Measurements from ENCODE around the gene STX16.

STX16 gene

DNA sequence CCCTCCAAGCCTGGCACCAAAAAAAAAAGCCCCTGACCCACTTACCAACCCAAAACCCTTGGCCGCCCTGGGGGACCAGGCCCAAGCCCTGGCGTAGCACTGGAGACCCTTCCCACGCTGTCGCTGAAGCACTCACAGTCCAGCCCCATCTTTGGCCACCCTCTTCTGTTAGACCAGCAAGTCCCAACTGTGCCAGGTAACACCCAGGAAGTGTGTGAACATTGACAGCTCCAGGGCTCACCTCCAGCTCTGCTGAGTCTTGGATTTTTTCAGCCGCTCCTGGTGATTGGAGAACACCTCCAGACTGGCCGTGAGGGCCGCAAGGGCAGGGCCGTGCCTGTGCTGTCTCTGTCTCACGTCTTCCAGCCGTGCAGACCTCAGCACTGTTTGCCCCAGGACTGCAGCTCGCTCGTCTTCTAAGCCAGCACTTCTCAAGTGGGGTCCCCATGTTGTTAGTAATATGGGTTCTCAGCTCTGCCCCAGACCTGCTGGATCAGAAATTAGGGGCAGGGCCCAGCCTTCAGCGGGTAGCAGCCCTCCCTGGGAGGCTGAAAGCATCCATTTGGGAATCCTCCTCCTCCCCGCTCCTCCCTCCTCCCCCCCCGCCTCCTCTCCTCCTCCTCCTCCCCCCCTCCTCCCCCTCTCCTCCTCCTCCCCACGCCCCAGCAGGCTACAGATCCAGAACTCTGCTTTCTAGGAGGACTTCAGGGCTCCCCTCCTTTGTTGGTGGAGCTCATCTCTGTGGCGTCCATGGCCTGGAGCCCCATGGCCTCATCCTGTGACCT, 59.6 kb downstream of the STX16 start:
- no peak for DNase-seq (ENCODE audit: low read depth)

DNA sequence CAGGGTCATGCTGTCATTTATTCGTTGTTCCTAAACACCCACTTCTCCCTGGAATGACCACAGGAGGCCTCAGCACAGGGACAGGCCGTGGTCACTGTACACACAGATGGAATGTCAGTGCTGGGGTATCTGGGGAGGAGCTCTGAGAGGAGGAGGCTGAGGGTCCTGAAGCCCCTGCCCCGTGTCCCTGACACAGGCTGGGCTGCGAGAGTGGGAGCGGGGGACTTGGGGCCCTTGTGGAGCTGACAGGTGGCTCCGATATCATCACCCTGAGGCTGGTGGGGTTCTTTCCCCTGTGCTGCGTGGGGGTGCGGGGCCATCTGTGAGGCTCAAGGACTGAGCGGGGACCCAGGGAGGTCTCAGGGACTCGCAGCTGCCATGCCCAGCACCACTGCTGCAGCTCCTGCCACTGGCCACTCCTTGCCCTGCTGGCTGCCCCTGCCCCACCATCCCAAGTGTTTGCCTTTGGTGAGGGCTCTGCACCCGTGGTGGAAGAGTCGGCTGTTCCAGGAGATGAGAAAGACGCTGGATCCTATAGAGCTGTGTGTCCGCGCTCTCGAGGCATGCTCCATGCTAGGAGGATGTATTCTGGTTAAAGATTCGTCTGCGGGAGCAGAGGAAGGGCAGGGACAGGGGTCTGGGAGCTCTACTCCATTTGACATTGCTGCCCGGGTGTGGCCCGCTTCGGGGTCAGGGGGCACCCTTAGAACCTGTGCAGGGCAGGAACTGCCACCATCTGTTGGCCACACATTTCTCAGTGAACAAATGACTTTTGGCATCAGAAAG, 60.4 kb downstream of the STX16 start:
- no peak for DNase-seq (ENCODE audit: low read depth)

DNA sequence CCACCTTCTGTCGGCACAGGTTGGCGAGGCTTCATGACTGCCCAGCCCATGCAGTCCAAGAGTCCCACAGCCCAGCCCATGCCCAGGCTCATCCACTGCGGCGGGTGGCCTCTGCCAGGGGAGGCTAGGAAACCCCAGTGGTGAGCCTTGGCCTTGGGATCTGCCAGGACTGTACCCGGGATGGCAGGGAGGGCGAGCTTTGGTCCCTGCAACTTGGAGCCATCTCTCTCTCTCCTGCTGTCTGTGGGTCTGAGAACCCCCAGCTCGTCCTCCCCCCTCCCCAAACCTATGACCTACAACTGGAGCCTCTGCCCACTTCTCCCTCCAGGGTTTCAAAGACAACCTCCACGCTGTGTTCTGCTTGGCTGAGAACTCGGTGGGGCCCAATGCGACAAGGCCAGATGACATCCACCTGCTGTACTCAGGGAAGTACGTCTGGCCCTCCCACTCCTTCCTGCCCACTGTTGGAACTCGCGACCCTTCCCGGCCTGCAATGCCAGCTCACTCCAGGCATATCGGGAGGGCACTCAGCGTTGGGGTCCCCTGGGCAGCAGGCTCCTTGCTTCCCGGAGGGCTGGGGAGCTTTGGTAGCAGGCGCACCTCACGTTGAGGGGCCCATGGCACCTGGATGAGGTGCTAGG, 61.2 kb downstream of the STX16 start:
- DNase-seq (ENCODE audit: low read depth): no peak

DNA sequence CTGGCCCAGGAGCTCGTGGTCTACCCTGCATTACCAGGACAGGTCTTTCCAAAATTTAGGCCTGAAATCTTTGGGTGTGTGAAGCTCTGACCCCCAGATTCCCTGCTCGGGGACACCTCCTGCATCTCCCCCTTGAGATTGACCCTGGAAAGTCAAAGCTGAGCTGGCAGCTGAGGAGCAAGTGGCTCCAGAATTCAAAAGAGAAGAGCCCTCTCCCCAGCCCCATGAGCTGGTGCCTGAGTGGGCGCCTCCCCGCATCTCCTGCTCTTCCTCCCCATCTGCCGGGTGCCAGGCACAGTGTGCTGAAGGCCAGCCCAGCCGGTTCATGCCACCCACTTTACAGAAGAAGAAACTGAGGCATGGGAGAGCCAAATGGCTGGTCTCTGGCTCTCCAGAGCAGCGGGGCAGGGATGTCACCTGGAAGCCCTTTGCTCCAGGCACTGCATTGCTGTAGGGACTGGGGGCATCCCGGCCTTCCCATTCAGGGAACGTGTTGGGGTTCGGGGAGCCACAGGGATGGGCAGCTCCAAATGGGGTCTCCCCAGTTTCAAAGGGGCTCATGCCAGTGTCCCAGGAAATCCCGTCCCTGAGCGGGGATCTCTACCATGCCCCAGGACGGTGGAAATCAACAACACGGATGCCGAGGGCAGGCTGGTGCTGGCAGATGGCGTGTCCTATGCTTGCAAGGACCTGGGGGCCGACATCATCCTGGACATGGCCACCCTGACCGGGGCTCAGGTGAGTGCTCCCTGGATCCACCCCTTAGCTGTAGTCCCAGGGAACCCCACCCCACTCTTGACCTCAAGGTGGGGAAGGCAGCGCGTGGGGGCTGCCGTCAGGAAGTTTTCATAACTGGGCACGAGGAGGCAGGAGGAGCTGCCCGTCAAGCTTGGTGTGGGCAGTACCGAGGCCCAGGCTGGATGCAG, 62.0 kb downstream of the STX16 start:
- no peak for DNase-seq (ENCODE audit: low read depth)

DNA sequence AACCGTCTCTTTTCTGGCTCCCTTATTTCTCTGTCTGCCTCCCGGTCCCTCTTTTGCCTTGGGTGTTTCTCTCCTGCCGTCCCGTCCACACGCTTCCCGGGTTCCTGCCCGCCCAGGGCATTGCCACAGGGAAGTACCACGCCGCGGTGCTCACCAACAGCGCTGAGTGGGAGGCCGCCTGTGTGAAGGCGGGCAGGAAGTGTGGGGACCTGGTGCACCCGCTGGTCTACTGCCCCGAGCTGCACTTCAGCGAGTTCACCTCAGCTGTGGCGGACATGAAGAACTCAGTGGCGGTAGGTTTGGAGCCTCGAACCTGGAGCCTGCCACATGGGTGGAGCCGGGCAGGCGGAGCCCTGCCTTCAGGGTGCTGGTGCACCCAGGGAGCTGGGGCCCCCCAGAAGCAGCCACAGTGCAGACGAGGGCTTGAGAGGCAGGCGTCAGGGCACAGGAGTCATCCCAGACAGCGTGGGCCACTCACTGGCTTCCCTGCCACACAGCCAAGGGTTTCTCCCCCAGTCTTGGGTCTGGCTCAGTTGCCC, 62.8 kb downstream of the STX16 start:
- DNase-seq (ENCODE audit: low read depth): no peak

DNA sequence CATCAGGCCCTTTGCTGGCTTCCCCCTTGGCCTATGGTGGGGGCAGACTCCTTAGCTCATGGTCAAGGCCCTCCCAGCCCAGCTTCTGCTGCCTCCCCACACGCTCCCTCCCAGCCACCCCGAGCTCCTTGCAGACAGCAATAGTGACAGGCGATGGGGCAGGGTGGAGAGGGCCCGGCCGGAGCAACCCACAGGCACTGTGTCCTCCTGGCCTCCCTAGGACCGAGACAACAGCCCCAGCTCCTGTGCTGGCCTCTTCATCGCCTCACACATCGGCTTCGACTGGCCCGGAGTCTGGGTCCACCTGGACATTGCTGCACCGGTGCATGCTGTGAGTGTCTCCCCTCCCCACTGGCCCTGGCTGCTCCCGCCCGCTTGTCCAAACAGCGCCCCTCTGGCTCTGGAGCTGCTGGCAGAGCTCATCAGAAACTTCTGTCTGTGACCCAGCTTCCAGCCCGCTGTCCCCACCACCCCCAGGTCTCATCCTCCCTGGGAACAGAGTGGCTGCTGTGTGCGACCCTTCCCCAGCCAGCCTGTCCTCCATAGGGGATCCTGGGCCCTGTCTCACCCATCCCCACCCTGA, 63.3 kb downstream of the STX16 start:
- no peak for DNase-seq (ENCODE audit: low read depth)

DNA sequence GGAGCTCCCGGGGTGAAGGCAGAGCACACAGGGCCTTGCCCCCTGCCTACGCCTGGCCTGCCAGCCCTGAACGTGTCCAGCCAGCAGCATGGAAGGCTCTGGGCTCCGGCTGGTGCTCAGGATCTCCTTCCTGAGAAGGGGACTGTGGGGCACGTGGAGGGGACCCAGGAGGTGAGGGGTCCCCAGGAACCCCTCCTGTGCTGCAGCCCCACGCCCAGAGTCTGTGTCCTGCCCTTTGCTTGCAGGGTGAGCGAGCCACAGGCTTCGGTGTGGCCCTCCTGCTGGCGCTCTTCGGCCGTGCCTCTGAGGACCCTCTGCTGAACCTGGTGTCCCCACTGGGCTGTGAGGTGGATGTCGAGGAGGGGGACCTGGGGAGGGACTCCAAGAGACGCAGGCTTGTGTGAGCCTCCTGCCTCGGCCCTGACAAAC, 63.9 kb downstream of the STX16 start:
- DNase-seq (ENCODE audit: low read depth): no peak

DNA sequence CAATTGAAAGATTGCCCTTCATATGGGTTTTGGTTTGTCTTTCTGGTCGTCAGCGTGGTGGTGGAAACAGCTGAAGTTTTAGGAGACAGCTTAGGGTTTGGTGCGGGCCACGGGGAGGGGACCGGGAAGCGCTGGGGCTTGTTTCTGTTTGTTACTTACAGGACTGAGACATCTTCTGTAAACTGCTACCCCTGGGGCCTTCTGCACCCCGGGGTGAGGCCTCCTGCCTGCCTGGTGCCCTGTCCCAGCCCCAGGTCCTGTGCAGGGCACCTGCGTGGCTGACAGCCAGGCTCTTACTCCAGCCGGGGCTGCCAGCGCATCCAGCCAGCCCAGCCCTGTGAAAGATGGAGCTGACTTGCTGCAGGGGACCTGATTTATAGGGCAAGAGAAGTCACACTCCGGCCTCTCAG, 64.3 kb downstream of the STX16 start:
- no peak for DNase-seq (ENCODE audit: low read depth)

DNA sequence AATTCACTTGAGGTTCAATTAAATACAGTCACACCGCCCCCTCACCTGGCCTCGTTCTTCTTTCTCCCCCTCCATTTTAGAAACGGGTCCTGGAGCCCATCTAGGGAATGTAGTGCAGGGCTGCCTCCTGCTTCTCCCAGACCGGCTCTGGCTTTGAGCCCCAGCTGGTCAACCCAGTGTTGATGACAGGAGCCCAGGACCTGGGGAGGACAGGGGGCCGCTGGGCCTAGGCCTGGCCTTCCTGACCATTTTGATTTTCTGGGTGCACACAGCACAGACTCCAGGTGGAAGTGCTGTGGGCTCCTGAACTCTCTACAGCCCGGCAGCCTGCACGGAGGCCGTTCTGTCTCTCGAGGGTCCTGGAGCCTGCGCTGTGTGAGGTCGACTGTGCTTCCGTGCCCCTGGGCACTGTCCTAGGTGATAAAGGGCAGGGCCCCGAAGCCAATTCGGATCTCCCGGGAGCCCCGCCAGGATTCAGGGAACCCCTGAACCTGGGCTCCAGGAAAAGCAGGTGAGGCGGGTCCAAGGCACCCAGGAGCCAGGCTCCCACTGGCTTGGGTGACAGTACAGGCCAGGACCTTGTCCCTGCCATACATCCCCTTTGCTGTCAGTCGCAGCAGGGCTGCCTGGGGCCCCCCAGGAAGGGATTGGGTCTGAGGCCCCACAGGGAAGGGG, 64.9 kb downstream of the STX16 start:
- DNase-seq (ENCODE audit: low read depth): no peak

DNA sequence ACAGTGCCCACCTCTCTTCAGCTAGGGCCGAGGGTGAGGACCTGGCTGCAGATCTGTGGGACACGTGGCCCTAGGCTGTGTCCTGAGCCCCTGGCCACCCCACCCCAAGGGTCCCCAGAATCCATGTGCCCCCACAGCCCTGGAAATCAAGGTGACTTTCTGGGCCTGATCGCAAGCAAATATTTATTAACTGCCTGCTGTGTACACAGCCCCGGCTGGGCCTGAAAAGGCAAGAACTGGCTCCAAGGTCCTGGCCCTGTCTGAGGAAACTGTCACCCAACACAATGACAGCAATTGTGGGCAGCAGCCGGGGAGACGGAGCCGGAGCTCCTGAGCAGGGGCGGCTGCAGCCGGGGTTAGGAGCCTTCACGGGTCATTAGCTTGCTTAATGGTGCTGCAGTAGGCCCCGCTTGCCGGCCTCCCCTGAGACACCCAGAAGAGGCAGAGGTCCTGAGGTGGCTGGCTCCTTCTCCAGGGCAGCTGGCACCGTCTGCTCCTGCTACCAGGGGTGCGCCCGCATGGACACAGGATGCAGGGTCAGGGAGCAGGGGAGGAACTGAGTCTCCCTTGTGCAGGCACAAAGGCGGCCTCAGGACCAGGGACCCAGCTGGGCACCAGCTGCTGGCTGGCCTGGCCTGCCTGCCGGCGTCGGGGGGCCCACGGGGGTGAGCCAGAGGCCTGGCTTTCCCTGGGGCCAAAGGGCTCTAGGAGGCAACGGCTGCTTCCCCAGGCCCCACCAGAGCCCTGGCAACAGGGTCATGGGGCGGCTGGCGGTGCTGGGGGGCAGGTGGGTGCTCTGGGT, 65.6 kb downstream of the STX16 start:
- no peak for DNase-seq (ENCODE audit: low read depth)

DNA sequence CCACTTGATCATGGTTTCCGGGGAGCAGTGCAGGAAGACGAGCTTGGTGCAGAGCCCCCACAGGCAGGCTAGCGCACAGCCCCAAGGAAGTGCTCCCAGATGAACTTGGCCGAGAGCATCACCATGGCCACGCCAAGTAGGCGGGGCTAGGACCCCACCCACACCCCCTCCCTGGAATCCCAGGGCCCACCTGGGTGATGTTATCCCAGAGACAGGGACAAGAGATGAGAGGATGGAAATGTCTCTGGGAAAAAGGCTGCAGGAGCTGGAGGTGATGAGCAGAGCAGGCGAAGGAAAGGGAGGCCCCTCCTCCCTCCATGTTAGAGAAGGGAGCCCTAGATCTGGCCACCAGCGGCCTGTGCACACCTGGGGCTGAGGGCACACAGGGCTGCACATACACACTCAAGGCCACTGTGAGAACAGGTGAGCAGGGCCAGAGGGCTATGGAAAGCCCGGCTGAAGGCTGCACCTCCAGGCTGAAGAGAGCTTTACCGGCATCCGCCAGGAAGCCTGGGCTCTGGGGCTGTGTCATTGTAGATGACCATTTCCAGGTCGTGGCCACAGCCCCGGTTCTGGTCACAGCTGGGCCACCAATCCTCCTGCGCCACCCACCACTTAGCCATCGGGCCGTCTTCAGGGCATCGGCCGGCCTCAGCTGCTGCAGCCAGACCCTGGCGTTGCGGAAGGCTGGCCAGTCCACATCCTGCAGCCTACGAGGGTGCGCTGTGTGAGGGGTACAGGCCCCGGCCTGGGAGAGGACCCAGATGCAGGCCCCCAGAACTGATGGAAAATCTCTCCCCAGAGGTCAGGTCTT, 66.4 kb downstream of the STX16 start:
- DNase-seq (ENCODE audit: low read depth): no peak

DNA sequence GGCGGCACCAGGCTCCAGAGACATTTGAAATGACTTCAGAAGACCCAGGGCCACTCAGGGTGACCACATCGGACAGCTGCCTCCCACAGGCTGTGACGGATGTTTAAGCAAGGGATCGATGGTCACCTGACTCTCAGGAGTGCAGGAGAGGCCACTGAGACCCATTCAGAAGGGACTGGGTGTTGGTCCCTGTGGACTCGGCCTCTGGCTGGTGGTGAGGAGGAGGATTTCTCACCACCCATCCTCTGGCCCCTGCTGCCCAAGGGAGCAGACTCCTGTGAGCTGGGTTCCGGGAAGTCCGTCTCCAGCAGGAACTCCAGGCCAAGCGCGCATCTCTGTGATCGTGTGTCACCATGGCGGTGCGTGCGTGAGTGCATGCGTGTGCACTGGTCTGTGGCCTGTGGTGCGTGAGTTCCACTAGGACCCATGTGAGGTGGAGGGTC, 67.1 kb downstream of the STX16 start:
- DNase-seq (ENCODE audit: low read depth): no peak

DNA sequence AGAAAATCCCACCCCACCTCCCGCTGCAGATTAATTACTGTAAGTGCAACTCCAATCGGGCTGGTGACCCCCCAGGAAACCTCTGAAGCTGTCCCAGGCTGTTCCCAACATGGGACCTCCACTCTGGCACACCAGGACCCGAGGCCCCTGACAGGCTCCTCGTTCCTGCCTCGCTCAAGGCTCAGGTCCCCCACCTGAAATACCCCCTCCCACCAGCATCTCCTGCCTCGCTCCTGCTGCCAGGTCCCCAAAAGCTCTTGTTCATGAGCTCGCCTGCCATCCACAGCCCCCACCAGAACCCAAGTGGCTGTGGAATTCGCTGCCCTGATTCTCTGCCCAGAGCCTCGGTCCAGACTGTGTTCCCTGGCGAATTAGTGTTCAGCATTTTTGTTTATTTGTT, 67.6 kb downstream of the STX16 start:
- DNase-seq (ENCODE audit: low read depth): no peak

DNA sequence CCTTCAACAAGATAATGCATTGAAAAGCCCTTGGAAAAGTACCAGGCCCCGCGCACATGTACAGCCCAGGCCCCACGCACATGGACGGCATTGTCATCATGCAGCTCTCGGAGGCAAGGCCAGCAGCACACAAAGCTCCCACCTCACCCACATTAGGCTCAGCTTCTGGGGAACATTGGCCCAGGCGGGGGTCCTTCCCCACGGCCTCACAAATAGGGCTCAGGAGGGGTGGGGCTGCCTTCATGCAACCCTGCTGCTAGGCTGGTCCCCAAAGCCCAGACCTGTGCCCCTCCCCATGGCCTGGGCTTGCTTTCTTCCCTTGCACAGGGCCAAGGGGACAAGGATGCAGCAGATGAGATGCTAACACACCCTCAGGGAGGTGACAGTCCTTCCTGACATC, 68.2 kb downstream of the STX16 start:
- no peak for DNase-seq (ENCODE audit: low read depth)

DNA sequence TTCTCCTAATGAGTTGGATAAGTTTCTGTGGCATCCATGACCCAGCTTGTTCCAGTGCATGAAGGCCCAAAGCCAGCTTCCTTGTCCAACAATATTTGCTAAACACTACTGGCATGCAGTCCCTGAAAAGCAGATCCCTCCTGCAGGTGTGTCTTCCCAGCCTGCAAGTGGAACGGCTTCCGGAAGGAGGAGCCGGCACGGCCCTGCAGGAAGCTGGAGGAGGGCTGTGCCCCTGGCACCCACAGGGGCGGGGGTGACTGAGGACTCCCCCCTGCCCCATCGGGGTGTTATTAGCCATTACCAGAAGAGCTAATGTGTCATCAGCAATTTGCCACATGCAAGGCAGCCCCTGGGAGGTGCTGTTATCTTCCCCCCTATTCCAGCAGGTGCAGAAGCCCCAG, 68.9 kb downstream of the STX16 start:
- DNase-seq (ENCODE audit: low read depth): no peak

DNA sequence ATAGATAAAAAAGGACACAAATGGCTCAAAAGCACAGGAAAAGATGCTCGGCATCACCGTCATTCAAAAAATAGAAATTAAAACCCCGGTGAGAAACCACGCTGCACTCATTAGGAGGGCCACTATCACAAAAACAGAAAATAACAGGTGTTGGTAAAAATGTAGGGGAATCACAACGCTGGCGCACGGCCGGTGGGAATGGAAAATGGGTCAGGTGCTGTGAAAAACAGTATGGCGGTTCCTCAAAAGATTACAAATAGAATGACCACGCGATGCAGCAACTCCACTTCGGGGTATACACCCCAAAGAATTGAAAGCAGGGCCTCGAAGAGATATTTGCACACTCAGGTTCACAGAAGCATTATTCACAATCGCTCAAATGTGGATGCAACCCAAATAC, 69.8 kb downstream of the STX16 start:
- DNase-seq (ENCODE audit: low read depth): no peak

DNA sequence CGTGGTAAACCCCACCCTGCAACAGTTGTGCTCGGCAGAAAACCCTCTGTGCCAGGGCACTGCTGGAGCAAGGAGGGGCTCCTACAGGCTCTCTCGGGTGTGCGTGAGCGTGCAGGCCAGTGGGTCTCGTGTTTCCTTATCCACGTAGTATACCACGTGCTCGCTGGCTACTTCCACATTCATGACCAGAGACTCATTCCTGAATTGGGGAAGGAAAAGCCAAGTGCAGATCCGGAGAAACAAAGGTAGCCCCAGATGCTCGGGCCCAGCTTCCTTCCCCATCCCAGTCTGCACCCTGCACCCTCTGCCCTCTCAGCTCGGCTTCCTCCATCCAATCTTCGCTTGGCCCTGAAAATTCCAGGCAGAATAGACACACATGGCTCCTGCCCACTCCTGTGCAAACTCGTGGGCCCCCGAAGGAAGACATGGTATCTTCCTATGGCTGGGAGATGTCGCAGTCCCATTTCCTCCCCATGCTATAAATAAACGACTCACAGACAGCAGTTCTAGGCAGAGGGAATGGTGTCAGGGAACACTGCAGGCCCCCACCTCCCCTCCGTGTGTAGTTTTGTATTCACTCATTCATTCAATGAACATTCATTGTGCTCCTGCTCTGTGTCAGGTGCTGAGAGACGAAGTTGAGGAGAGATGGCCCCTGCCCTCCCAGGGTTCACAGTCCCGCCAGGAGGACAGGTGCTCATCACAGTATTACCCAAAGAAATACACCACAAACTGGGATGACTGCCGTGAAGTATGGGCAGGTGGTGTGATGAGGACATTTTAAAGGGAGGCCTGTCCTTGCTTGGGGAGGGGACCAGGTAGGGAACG, 71.1 kb downstream of the STX16 start:
- no peak for DNase-seq (ENCODE audit: low read depth)

All from non-pigmented ciliary epithelial cell (primary cell).